Panc1 (cell line): Measurements from ENCODE around the gene AFDN.

Experiments used
- CTCF ChIP-seq: fragments of 450-650 bp; IDR thresholded peaks from 2 replicates; pipeline ENCODE4 v1.5.1; 2017; ENCODE audit warnings: mild to moderate bottlenecking
- POLR2AphosphoS5 ChIP-seq: IDR thresholded peaks from 2 replicates; pipeline ENCODE4 v1.6.1; 2012; ENCODE audit warnings: mild to moderate bottlenecking, low read depth, low read length, moderate library complexity
- TCF7L2 ChIP-seq: IDR thresholded peaks from 2 replicates; pipeline ENCODE4 v1.6.1; 2011; ENCODE audit warnings: mild to moderate bottlenecking, low read depth, low read length, inconsistent platforms

- TF ChIP-seq POLR2AphosphoS5 (no peak), CTCF (no peak), TCF7L2 (no peak)
Observed at GRCh38 chr6:167904791-167905190, 78.1 kb downstream of the AFDN start.
